Fibroblast of skin of back (primary cell): ENCODE data around the gene EDNRA.

ENCODE experiments used
- DNase-seq: peaks from one replicate; pipeline ENCODE4 v3.0.0-alpha.2; 2013

EDNRA gene

DNA sequence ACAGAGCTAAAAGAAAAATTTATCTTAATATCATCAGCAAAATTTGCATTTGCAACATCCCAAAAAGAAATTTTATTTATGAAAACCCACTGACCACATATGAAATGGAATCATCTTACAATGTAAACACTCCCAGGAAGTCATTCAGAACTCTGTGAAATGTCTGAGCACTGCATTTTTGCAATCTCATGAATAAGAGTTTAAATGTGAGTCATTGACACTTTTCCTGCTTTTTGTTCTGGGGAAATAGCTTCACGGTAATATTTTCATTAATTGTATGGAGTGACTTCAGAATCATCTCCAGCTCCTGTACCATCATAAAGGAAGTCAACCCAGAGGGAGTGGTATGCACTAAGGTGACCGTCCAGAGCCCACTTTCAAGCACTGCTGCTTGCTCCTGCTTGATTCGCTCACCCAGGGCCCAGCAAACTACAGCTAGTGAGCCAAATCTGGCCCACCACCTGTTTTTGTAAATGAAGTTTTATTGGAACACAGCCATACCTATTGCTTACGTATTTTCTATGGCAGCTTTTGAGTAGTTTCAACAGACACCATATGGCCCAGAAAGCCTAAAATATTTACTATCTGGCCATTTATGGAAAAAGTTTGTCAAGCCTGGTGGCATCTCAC, 17.2 kb downstream of the EDNRA start:
- peak; percentile 89 for DNase-seq

DNA sequence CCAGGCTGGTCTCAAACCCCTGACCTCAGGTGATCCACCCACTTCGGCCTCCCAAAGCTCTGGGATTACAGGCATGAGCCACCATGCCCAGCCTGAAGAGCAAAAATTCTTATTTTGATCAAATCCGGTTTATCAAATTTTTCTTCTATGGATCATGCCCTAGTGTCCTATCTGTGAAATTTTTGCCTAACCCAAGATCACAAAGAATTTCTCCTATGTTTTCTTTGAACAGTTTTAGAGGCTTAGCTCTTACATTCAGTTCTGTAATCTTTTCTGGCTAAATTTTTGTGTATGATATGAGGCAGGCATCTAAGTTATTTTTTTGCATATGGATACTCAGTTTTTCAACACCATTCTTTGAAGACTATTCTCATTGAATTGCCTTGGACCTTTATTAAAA, 27.4 kb downstream of the EDNRA start:
- DNase-seq: peak; percentile 76

DNA sequence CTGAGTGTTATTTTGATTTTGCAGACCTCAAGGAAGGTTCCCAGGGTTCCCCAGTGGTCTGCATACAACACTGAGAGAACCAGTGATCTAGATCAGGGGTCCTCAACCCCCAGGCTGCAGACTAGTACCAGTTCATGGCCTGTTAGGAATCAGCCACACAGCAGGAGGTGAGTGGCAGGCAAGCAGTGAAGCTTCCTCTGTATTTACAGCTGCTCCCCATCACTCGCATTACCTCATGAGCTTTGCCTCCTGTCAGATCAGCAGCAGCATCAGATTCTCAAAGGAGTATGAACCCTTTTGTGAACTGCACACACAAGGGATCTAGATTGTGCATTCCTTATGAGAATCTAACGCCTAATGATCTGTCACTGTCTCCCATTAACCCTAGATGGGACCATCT, 28.5 kb downstream of the EDNRA start:
- DNase-seq: peak; percentile 50

DNA sequence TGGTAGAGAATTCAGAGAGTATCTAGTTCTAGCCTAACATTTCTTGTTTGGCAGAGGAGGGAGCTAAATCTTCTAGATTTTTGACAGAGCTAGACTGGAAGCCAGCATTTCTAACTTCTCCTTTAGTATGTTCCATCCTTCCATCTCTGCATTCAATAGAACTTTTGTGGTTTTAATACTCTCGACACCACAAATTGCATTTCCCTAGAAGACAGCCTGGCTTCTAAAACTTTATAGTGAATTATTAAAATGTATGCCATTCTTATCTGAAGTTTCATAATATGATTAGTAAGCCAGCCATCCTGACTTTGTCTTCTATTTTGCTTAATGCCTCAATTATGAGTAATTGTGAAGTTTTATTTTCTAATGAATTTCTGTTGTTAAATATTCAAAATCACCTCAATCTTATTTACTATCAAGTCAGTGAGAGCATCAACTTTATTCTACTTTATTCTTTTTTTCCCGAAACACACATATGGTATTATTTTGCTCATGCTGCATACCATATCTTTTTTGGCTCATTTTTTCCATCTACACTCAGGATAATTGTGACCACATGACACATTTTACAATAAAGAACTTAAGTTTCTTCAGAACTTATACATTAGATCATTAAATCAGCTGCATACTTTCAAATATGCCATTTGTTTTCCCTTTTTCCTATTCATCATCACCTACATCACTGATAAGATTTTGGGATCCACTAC, 30.2 kb downstream of the EDNRA start:
- DNase-seq: peak; percentile 60

DNA sequence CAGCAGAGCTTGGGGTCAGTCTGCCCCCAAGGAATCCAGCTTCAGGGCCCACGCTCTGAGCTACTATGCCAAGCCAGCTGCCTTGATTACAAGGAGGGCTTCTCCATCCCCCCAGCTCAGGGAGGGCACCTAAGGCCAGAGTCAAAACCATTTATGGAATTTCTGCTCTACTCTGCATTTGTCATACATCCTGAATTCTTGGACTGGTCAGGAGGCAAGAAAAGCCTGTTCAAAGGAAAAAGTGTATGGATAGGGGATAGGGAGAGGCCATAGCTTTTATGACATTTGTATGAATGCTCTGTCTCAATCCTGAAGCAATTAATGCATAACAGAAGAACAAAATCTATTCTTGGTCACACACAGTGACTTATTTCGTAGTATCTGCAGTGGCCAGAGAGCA, 32.2 kb downstream of the EDNRA start:
- peak; percentile 85 for DNase-seq

DNA sequence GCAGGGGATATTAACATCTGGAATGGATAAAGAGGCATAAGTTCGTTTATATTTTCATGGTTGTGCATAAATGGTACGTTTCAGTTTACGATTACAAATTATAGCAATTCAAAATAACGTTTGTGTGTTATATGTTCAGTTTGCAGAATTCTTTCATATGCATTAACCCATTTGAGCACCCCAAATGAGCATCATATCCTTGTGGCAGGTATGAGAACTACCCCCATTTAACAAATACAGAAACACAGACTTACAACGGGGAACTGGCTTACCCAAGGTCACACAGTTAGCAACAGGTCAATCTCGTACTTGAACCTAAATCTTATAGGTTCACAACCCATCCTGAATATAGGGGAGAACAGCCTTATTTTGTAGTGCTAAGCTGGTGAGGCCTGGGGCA, 33.1 kb downstream of the EDNRA start:
- DNase-seq: no peak

DNA sequence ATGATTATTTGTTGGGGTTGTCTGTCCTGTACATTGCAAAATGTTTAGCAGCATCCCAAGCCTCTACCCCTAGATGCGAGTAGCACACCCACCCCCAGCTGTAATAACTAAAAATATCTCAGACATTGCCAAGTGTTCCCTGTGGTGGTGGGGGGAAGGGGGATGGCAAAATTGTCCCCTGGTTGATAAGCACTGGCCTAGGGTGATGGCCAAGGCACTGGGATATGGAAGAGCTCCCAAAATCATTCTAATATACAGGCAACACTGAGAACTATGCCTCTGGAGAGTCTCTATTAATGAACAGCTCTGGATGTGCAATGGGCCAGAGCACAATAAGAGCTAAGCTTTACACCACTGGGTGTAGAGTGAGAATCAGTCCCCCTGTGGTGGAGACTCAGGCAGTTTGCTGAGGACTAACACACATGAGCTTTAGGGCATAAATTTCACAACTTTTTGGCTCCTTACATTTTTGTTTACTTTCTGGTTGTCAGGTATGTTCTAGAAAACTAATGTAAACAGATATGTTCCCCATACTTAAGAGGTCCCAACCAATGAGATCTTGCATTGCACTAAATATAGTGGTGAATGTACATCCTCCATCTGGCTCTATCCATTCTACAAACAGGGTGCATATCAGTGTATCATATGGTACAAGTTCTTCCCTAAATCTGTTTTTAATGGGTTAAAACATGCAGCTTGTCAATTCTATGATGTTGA, 34.5 kb downstream of the EDNRA start:
- no peak for DNase-seq

DNA sequence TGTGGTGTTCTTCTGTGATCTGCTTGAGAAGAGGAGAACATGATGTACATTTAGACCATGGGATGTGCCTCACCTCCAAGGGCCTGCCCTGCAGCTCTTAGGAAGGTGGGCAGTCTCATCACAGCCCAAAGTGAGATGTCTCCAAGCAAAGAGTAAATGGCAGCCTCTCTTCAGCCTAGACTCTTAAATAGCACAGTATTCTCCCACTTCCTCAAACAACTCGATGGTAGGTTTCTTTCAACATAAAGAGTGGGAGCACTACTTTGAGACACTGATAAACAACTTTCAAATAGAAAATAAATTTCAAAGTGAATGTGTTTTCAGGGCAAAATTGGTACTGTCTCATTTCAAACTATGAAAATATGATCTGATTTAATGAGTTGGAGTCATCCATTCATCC, 35.2 kb downstream of the EDNRA start:
- no peak for DNase-seq

DNA sequence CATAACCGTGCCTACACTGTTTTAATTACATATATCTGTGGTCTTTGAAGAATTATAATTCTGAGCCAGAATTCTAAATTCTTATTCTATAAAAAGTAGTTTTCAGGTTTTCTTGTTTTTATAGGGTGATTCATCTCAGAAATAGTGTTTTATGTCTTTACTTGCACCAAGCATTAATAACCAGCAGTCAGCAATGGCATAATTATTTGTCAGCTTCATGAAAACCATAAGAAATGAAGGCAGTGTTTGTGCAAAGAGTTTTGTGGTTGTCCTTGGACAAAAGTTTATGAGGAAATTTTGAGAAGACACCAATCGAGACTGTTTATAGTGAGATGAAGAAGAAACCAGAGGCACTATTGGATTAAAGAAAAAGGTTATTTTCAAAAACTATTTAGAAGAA, 37.2 kb downstream of the EDNRA start:
- DNase-seq: peak; percentile 75

DNA sequence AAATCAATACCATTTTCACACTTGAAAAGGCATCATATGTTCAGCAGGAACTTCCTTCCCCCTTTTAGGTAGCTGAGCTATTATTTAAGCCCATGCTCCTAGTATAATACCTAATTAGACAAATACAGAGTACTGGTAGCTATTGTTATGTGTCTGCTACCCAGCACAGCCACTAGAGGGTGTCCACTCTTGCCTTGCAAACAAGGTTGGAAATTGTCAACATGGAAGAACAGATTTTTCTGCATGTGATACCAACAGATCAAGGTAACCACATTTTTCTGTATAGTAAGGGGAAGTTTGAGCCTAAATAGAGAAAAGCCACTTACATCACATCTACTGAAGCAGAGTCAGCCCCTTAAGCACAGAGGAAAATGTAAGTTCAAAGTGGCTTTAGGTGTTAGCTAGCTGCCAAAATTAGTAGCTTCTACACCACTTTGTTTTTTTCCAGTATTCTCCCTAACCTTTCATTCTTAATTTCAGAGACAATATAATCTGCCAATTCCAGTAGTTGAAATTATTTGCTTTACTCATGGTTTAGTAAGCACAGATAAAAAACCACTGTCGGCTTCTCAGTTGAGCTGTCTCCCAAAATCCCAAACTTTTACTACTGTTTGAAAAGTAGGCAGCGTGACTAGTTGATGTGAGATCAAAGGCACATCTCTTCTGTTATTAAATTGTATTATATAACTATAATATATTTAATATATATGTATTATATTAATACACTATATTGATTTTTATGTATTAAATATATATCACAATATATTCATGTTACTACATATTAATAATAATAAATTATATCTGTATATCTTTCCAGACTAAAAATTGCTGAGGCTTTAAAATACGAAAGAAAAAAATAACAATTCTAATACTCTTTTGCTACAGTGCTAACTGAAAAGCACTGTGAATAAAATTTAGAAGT, 38.2 kb downstream of the EDNRA start:
- peak; percentile 73 for DNase-seq

DNA sequence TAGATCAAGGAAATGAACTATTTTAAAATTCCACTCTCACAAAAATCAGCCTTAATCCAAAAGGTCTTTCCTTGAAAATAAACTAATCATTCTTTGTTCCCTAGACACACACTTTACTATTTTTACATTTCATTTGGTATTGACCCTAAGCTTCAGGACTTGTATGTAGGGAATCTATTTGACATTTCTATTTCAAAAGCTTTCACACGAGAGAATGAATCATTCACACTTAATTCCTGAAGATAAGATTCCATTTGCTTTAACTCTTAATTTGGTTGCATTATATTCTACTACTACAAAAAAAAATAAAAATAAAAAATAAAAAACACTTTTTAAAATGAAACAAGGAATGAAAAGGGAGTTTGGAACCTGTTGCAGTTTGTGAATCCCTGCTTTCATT, 43.7 kb downstream of the EDNRA start:
- DNase-seq: no peak

DNA sequence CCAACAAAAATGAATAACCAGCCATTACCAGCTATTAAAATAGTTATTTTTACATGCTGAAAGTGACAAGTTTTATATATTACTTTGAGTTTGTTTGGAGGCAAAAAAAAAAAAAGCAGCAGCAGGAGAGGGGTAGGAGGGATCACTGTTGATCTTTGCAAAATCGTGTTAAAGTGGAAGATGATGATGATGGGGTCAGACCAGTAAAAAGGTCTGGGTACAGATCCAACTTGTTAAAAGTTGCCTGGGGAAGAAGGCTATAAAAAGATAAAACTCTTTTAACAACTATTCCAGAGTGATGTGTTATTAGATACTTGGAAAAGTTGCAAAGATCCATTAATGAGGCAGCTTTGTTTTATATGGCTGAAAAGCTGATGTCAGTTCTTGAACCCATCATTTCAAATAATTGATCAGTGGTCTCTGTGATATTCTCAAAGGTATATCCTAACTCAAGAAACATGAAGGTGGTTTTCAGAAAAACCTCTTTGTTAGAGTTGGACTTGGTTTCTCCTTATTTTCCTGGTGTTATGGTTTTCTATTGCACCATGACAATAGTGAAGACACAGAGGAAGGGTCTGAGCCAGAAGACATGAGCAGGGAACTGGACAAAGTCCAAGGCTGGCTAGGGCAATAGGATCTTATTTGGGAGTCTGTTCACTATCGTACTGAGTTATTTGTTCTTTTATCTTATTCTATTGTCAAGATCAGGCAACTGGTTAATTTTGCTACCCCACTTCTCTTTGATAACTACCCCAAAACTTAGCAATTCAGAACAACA, 44.8 kb downstream of the EDNRA start:
- no peak for DNase-seq

DNA sequence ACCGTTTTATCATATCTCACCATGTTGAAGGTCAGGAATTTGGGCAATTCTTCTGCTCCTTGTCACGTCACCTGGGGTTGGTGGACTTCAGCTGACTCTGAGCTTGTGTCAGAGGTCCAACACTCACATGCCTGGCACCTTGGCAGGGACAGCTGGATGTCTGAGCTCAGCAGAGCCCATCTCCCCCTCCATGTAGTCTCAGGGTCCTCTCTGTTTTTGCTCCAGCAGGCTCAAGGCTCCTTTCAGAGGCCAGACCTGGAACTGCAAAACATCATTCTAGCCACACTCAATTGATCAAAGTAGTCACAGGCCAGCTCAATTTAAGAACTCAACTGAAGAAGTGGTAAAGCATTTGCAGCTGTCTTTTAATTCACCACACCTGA, 45.4 kb downstream of the EDNRA start:
- DNase-seq: no peak

DNA sequence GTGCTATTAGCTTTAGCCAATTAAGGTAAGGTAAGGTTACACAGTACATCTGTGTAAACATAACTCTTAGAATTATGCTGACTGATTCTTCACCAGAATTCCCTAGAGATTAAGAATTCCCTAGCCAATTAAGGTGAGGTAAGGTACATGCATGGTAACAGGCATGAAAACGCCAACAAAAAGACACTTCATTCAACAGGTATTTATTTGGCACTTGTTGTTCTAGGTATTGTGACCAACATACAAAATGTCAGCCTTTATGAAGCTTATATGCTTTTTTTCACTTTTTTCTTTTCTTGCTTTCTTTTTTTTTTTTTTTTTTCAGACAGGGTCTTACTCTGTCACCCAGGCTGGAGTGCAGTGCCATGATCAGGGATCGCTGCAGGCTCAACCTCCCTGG, 47.2 kb downstream of the EDNRA start:
- DNase-seq: no peak

DNA sequence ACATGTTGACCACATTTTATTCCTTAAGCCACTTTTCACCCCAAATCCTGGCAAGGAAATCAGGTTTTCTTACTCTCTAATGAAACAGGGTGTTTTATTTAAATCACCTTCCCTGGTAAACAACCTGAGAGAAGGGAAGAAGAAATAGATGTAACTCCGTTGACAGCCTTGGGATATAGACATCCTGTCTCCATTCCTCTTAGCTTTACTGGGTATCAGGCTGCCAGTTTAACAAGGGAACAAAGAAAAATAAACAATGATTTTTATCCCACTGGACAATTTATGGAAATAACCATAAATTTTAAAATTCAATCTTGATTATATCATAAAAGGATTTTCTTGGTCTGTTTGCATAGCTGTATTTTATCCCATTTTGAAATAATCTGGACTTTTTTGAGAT, 49.2 kb downstream of the EDNRA start:
- DNase-seq: no peak

DNA sequence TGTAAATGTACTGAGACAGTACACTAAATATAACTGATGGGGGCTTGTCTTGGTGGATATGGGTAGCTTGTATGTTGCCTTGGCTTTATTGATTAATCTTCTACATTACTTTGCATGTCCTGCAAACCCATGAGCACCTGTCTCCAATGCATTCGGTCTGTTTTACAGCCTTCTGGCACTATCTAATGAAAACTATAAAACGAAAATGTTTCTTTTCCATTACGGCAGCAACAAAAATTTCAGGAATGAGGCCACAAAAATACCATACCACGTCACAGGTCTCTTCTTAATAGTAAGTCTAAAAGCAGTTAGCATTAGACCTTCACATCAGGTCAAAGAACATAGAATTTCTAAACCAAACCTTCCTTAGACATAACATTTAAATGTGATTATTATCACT, 49.8 kb downstream of the EDNRA start:
- peak; percentile 36 for DNase-seq

DNA sequence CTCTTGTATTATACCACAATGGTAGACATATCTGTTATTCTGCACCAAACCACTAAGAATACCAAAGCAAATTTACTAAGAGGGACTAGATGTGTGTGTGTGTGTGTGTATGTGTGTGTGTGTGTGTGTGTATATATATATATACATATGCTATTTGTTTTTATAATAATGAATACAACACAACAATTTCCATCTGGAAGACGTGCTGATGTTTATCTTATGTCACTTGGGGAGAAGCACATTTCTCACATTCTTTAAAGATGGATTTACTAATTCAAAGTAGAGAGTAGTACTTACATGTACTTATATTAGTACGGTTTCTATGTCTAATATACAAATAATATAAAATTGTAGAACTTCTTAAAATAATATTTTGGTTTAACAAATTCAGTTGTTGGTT, 52.0 kb downstream of the EDNRA start:
- DNase-seq: no peak

DNA sequence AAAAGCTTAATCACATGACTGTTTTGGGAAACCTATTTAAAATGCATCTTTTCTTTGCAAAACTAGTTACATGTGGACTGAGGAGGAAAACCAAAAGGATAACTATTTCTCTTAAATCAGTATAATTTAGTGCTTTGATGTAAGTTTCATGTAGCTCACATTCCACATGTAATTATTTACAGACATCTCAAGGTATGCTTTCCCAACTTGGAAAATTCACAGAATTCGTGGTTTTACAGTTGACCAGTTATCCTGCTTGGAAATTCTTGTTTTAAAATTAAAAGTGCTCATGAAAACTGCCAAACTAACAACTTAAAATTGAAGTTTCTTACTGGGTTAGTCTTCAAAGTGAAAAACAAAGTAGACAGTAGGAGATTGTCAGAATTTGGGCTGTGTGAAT, 52.4 kb downstream of the EDNRA start:
- no peak for DNase-seq

DNA sequence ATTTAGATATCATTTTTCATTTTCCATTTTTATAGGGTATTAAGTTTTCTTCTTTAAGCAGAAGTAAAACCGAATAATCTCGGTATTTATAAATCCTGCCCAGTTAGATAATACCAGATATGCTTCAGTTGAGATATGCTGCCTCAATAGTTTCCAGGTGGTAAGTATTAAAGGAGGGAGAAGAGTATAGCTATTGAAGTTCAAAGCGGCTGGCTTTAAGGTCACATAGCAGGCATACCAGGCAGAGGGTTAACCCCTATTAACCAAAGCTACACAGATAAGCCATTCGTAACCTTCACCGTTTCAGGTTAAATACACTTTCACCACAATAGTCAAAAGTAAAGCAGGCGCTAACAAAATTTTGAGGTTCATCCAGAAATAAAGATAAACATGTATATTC, 54.2 kb downstream of the EDNRA start:
- no peak for DNase-seq

DNA sequence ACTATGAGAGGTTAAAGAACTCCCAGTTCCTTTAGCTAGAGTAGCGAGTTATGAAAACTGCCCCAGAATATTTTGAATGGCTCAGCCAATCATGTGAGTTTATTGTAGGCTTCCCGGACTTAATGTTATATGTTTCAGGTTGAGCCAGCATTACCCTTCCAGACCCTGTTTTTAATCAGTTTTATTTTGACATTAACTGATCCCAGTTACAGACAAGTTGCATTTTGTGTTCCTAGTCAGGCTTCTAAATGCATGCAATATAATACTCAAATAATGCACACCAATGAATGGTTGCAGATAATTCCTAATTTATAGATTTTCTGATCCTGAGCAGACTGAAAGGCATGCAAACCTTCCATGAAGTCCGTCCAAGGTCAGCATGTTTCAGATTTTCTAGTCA, 57.8 kb downstream of the EDNRA start:
- DNase-seq: no peak

DNA sequence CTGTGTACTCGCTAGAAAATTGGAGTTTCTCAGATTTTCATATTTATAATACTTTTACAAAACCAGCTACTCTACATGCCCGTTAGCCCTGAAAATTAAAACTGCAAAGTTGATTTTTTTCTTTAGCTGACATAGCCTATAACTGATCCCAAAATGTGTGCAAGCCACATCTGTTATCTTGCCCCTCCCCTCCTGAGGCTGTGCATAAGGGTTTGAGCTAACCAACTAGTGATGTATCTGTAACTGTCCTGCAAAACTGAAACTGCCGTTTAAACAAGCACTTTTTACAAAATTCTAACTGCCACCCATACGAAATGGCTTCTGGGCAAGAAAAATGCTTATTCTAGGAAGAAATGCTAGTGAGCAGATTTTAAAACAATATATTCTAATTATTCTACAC, 59.1 kb downstream of the EDNRA start:
- DNase-seq: no peak
